Mesothelial cell of epicardium (in vitro differentiated cells): ENCODE measurements around the gene PCDHA1. TPM values are rescaled to one million over a fixed set of nuclear protein-coding genes. Genes with fewer than 3 reads are reported as not detected.

ENCODE experiments used
- DNase-seq, 2 experiments: peaks; one replicate each; pipeline ENCODE4 v3.0.0; 2021; ENCODE audit warnings: low spot score in 2 of 2; ENCODE audit not compliant: unreplicated experiment in 2 of 2
- H3K27ac Mint-ChIP-seq: 2 replicates; pipeline ENCODE4 v1.8.0; 2021; ENCODE audit warnings: mixed read lengths
- H3K27me3 Mint-ChIP-seq: 2 replicates; pipeline ENCODE4 v1.8.0; 2021; ENCODE audit warnings: low read depth, mixed read lengths
- H3K36me3 Mint-ChIP-seq: 2 replicates; pipeline ENCODE4 v1.8.0; 2021; ENCODE audit warnings: mixed read lengths
- H3K4me1 Mint-ChIP-seq: 2 replicates; pipeline ENCODE4 v1.8.0; 2021; ENCODE audit warnings: mixed read lengths
- H3K4me3 Mint-ChIP-seq: 2 replicates; pipeline ENCODE4 v1.8.0; 2021; ENCODE audit warnings: mild to moderate bottlenecking, moderate library complexity, mixed read lengths
- H3K9me3 Mint-ChIP-seq: 2 replicates; pipeline ENCODE4 v1.8.0; 2021; ENCODE audit warnings: mixed read lengths
- CTCF ChIP-seq: fragments of 200-600 bp; sonication (generic); IDR thresholded peaks from one replicate; pipeline ENCODE4 v1.5.0; 2021; ENCODE audit warnings: antibody characterized with exemption; ENCODE audit not compliant: unreplicated experiment
- total RNA-seq: library from RNA; stranded (reverse); gene quantifications from 3 replicates; pipeline ENCODE4 v1.2.1, GENCODE V29; 2021

PCDHA1 gene
- total RNA-seq, 1 donor from 2014 or later = not detected

GRCh38 chr5:141042555-141042954 is 256.6 kb downstream of the PCDHA1 start:
- H3K4me1 Mint-ChIP-seq = peaks cover 17% of the 10 kb centered on the region
- no peak overlapping the region for H3K4me3 Mint-ChIP-seq
- H3K9me3 Mint-ChIP-seq = no peaks in the 10 kb centered on the region
- H3K27me3 Mint-ChIP-seq = peaks cover 39% of the 10 kb centered on the region
- no peak for DNase-seq
- H3K36me3 Mint-ChIP-seq = no peaks in the 10 kb centered on the region
- no peak overlapping the region for H3K27ac Mint-ChIP-seq
- TF ChIP-seq CTCF = no peak

- Mint-ChIP-seq H3K36me3 (no peaks in the 10 kb centered on the region), H3K4me3 (peak within 1 kb of the TSS; percentile 83), H3K9me3 (no peaks in the 10 kb centered on the region), H3K27ac (peak within 1 kb of the TSS; percentile 8), H3K4me1 (peaks cover 8% of the 10 kb centered on the region), H3K27me3 (peaks cover 60% of the 10 kb centered on the region)
- no peak for TF ChIP-seq CTCF
- DNase-seq = peak in 1 of 2 experiments; percentile 43
Measured at GRCh38 chr5:141050622-141051520, 264.9 kb downstream of the PCDHA1 start, which contains the start of gene PCDHB1. PCDHB1 (plus strand) TSS chr5:141051374; CDS start chr5:141051471, 97 bp downstream.

GRCh38 chr5:141051521-141051866 is 265.6 kb downstream of the PCDHA1 start:
- Mint-ChIP-seq H3K27me3 (peaks cover 55% of the 10 kb centered on the region), H3K36me3 (no peaks in the 10 kb centered on the region), H3K4me3 (peak overlapping the region; percentile 83), H3K9me3 (no peaks in the 10 kb centered on the region), H3K4me1 (peaks cover 8% of the 10 kb centered on the region), H3K27ac (peak overlapping the region; percentile 8)
- DNase-seq = no peak
- no peak for TF ChIP-seq CTCF

Other genes with a start within 250 kb of the PCDHA1 start
- gene EIF4EBP3, start 238.5 kb upstream of the PCDHA1 start, total RNA-seq = 5.2 to 7.6 TPM (median 5.9 TPM) in 3 replicates
- gene SRA1, start 228.7 kb upstream of the PCDHA1 start, total RNA-seq = 34.9 to 37.5 TPM (median 37.0 TPM) in 3 replicates
- gene APBB3, start 221.5 kb upstream of the PCDHA1 start, total RNA-seq = 59.9 to 68.5 TPM (median 63.6 TPM) in 3 replicates
- gene SLC35A4, start 221.3 kb upstream of the PCDHA1 start, total RNA-seq = 56.5 to 62.2 TPM (median 61.5 TPM) in 3 replicates
- 0.34 to 0.63 TPM (median 0.35 TPM) in 3 replicates for gene CD14, start 153.0 kb upstream of the PCDHA1 start, total RNA-seq
- gene TMCO6, start 146.7 kb upstream of the PCDHA1 start, total RNA-seq = 20.6 to 21.2 TPM (median 21.0 TPM) in 3 replicates
- gene NDUFA2, start 138.5 kb upstream of the PCDHA1 start, total RNA-seq = 41.2 to 46.9 TPM (median 45.5 TPM) in 3 replicates
- gene IK, start 138.3 kb upstream of the PCDHA1 start, total RNA-seq = 85.0 to 85.8 TPM (median 85.8 TPM) in 3 replicates
- gene WDR55, start 121.2 kb upstream of the PCDHA1 start, total RNA-seq = 24.9 to 26.8 TPM (median 26.0 TPM) in 3 replicates
- gene DND1, start 112.6 kb upstream of the PCDHA1 start, total RNA-seq = 3.3 to 3.9 TPM (median 3.5 TPM) in 3 replicates
- 73.7 to 77.2 TPM (median 76.9 TPM) in 3 replicates for gene HARS1, start 94.8 kb upstream of the PCDHA1 start, total RNA-seq
- gene HARS2, start 94.7 kb upstream of the PCDHA1 start, total RNA-seq = 32.4 to 35.6 TPM (median 33.5 TPM) in 3 replicates
- gene ZMAT2, start 85.7 kb upstream of the PCDHA1 start, total RNA-seq = 49.8 to 52.2 TPM (median 50.7 TPM) in 3 replicates
- 0.44 to 0.88 TPM (median 0.87 TPM) in 3 replicates for gene PCDHA2, start 8.7 kb downstream of the PCDHA1 start, total RNA-seq
- gene PCDHA3, start 14.9 kb downstream of the PCDHA1 start, total RNA-seq = 0.31 to 0.40 TPM (median 0.32 TPM) in 3 replicates
- 18.8 to 20.9 TPM (median 19.8 TPM) in 3 replicates for gene PCDHA4, start 20.9 kb downstream of the PCDHA1 start, total RNA-seq
- gene PCDHA5, start 35.5 kb downstream of the PCDHA1 start, total RNA-seq = 3.6 to 3.7 TPM (median 3.6 TPM) in 3 replicates
- gene PCDHA6, start 41.8 kb downstream of the PCDHA1 start, total RNA-seq = 14.5 to 15.7 TPM (median 15.2 TPM) in 3 replicates
- 4.2 to 5.5 TPM (median 4.5 TPM) in 3 replicates for gene PCDHA7, start 48.1 kb downstream of the PCDHA1 start, total RNA-seq
- 4.5 to 5.4 TPM (median 4.7 TPM) in 3 replicates for gene PCDHA8, start 55.0 kb downstream of the PCDHA1 start, total RNA-seq
- gene PCDHA9, start 62.2 kb downstream of the PCDHA1 start, total RNA-seq = 3.1 to 4.0 TPM (median 3.4 TPM) in 3 replicates
- gene PCDHA10, start 69.8 kb downstream of the PCDHA1 start, total RNA-seq = 18.6 to 20.1 TPM (median 19.8 TPM) in 3 replicates
- gene PCDHA11, start 82.8 kb downstream of the PCDHA1 start, total RNA-seq = 11.7 to 12.8 TPM (median 11.8 TPM) in 3 replicates
- 22.5 to 22.8 TPM (median 22.5 TPM) in 3 replicates for gene PCDHA12, start 89.2 kb downstream of the PCDHA1 start, total RNA-seq
- 5.4 to 6.1 TPM (median 5.8 TPM) in 3 replicates for gene PCDHA13, start 96.0 kb downstream of the PCDHA1 start, total RNA-seq
- gene PCDHAC1, start 140.2 kb downstream of the PCDHA1 start, total RNA-seq = 9.2 to 10.1 TPM (median 9.7 TPM) in 3 replicates
- 12.1 to 12.7 TPM (median 12.4 TPM) in 3 replicates for gene PCDHAC2, start 180.3 kb downstream of the PCDHA1 start, total RNA-seq